ENCODE measurements around the gene LTV1. TPM values are rescaled to one million over a fixed set of nuclear protein-coding genes. Genes with fewer than 3 reads are reported as not detected.
A peak's percentile ranks its signal among the peaks of the same experiment; 100 is the strongest.

The LTV1 gene
- total and polyA plus RNA-seq, 2 of the 4 experiments (the other 2 are of a cell fraction), result 11.1 to 19.0 TPM

DNA sequence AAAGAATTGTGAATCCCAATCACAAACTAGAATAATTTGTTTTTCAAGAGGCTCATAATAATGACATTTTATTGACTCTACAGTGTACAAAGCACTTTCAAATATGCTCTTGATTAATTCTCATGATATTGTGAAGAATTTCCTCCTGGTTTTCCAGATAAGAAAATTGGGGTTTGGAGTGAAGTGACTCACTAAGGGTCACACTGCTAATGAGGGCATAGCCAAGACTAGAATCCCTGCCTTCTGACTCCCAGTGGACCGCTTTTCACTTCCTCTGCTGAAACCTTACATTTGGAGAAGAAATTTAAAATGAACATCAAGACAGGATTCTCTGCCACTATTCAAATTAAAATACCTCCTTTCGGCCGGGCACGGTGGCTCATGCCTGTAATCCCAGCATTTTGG, 38.3 kb upstream of the LTV1 start:
- peaks cover 20% of the 10 kb centered on the region for H3K9me1 ChIP-seq (ENCODE audit: insufficient read depth, low read length)
- H3K4me2 ChIP-seq (ENCODE audit: low read depth, low read length), result no peak overlapping the region
- no peaks in the 10 kb centered on the region for H3K9me3 ChIP-seq (ENCODE audit: control insufficient read depth, insufficient read depth, low read length)
- peak overlapping the region; percentile 25; the same call in 1 of the 2 replicates for H2BK20ac ChIP-seq (ENCODE audit: low read depth, low read length)
- H2AK5ac ChIP-seq (ENCODE audit: low read depth, low read length), result no peak overlapping the region
- H4K20me1 ChIP-seq (ENCODE audit: insufficient read depth, low read length), result no peaks in the 10 kb centered on the region; the same call in 1 of the 2 replicates
- H3K4me3 ChIP-seq (ENCODE audit: insufficient read depth, low read depth, low read length), result no peak overlapping the region
- no peak overlapping the region for H2BK15ac ChIP-seq (ENCODE audit: low read depth, low read length)
- H4K5ac ChIP-seq (ENCODE audit: low read depth, low read length), result no peak overlapping the region
- POLR2A ChIA-PET (ENCODE audit: unreplicated experiment), result no interaction called here
- peak overlapping the region; percentile 52 for H3K4ac ChIP-seq (ENCODE audit: low read depth, low read length)
- 0 out of 2 replicates have a peak overlapping the region, but pooled peaks have one; percentile 11 for H4K91ac ChIP-seq (ENCODE audit: insufficient read depth, low read depth, low read length)
- ATAC-seq (ENCODE audit: low read depth) (no peak), DNase-seq (no peak)
- peak overlapping the region in 1 of 2 experiments; percentile 59; a peak in 1 of 4 replicates for H4K8ac ChIP-seq (ENCODE audit: low read depth in 2 of 2, low read length in 2 of 2)
- dilution Hi-C loops (cut with HindIII; ENCODE audit: low sequenced_read_pairs, unreplicated experiment), result no loop called here
- no peak overlapping the region for H3K56ac ChIP-seq (ENCODE audit: extremely low read depth, insufficient read depth, low read length)
- no peak overlapping the region; the same call in 1 of the 2 replicates for H3K18ac ChIP-seq (ENCODE audit: low read depth, low read length)
- H2AFZ ChIP-seq (replicated peaks; ENCODE audit: low read length, poor library complexity), result no peak overlapping the region
- 0 out of 2 replicates have a peak overlapping the region, but pooled peaks have one; percentile 37 for H3K14ac ChIP-seq (replicated peaks; ENCODE audit: low read depth, low read length)
- intact Hi-C loops (cut with micrococcal nuclease), result loop anchor here (2.0 kb wide), 1 partner anchor 42 kb away; no protein-coding TSS in a partner anchor
- H3K27me3 ChIP-seq (ENCODE audit: control insufficient read depth, insufficient read depth, low read length), result no peaks in the 10 kb centered on the region
- peaks cover 3% of the 10 kb centered on the region; the same call in 1 of the 2 replicates for H3K36me3 ChIP-seq (ENCODE audit: control insufficient read depth, insufficient read depth, low read length)
- BruUV-seq (replicated peaks), result no TSS peak
- peak overlapping the region; percentile 16 for H2BK5ac ChIP-seq (ENCODE audit: low read depth, low read length, poor library complexity, severe bottlenecking)
- TF ChIP-seq RFX5 (IDR thresholded peaks at IDR 0.05; ENCODE audit: low read depth, low read length), result no peak
- no peak for TF ChIP-seq CEBPB (IDR thresholded peaks at IDR 0.05; ENCODE audit: low read depth, low read length)
- no peak for TF ChIP-seq SMC3 (IDR thresholded peaks at IDR 0.05; ENCODE audit: low read depth, low read length)
- TF ChIP-seq NFE2L2 (IDR thresholded peaks at IDR 0.05; ENCODE audit: low read depth, low read length), result no peak
- TF ChIP-seq MXI1 (IDR thresholded peaks at IDR 0.05; ENCODE audit: borderline replicate concordance, low read depth, low read length), result no peak
- TF ChIP-seq CTCF (conservative IDR thresholded peaks at IDR 0.05; ENCODE audit: low read depth, low read length), result no peak
- no peak for TF ChIP-seq CHD1 (IDR thresholded peaks at IDR 0.05; ENCODE audit: low read depth, low read length)
- TF ChIP-seq MAFK (IDR thresholded peaks at IDR 0.05; ENCODE audit: low read depth, low read length), result no peak
- no peak for TF ChIP-seq FOS (IDR thresholded peaks at IDR 0.05; ENCODE audit: low read depth, low read length)
- no peak for TF ChIP-seq RCOR1 (IDR thresholded peaks at IDR 0.05; ENCODE audit: insufficient replicate concordance, low read length)
- 0 out of 2 replicates have a peak overlapping the region, but pooled peaks have one; percentile 47 for H3K23ac ChIP-seq (ENCODE audit: low read depth, low read length)
- peak overlapping the region; percentile 52 for H2BK120ac ChIP-seq (ENCODE audit: low read depth, low read length)
- no peak overlapping the region for H2AK9ac ChIP-seq (replicated peaks; ENCODE audit: low read depth, low read length, poor library complexity)
- H3K27ac ChIP-seq (ENCODE audit: insufficient read depth, low read length), result no peak overlapping the region
- CTCF ChIA-PET, result interaction anchor here (0.7 kb wide), 1 partner anchor 1097 kb away, joined by 3 read pairs; no protein-coding TSS in a partner anchor
- peaks cover 17% of the 10 kb centered on the region for H3K4me1 ChIP-seq (ENCODE audit: control insufficient read depth, insufficient read depth, low read length)
- in situ Hi-C loops (cut with MboI; ENCODE audit: low sequenced_read_pairs), result no loop called here
- H3K79me1 ChIP-seq (ENCODE audit: low read depth in 1 of 2, low read length in 2 of 2), result peaks cover 4 to 37% of the 10 kb centered on the region in 2 experiments; a peak in 3 of 4 replicates
- H3K9ac ChIP-seq (ENCODE audit: low read depth, low read length), result no peak overlapping the region
- no CpG with 5 or more reads among the region's 4 CpGs for WGBS, 2 experiments (ENCODE audit: extremely low coverage in 2 of 2, insufficient read length in 1 of 2)

Data from IMR-90 (cell line).